Activated T-cell treated with anti-CD3 and anti-CD28 coated beads, Interleukin-2, amount 50 U/mL, for 72 hours (primary cell): ENCODE data around the gene C22orf15. TPM values are rescaled to one million over a fixed set of nuclear protein-coding genes. Genes with fewer than 3 reads are reported as not detected.

Experiments used
- ATAC-seq, 2 donors: fragments of 150-1000 bp; cut with Tn5 transposase; replicated peaks in 1 of 2; 2 replicates each; pipeline ENCODE4 v1.10.0; 2021; ENCODE audit warnings: moderate library complexity in 2 of 2, mild to moderate bottlenecking in 1 of 2
- DNase-seq, 2 donors: peaks; one replicate each; pipeline ENCODE4 v3.0.0; 2021 to 2022; ENCODE audit warnings: mixed read lengths in 1 of 2
- H3K27ac Mint-ChIP-seq: one replicate; pipeline ENCODE4 v1.8.0; 2022; ENCODE audit warnings: mild to moderate bottlenecking, moderate library complexity, mixed read lengths
- H3K27me3 Mint-ChIP-seq: one replicate; pipeline ENCODE4 v1.8.0; 2022; ENCODE audit warnings: low read depth, mixed read lengths
- H3K36me3 Mint-ChIP-seq, 2 donors: one replicate each; pipeline ENCODE4 v1.8.0; 2022; ENCODE audit warnings: mixed read lengths in 2 of 2, mild to moderate bottlenecking in 1 of 2; ENCODE audit not compliant: insufficient read depth in 2 of 2
- H3K4me1 Mint-ChIP-seq: one replicate; pipeline ENCODE4 v1.8.0; 2022; ENCODE audit warnings: low read depth, mixed read lengths
- H3K4me3 Mint-ChIP-seq, 2 donors: one replicate each; pipeline ENCODE4 v1.8.0; 2022; ENCODE audit warnings: mild to moderate bottlenecking in 2 of 2, mixed read lengths in 2 of 2, moderate library complexity in 2 of 2
- H3K9me3 Mint-ChIP-seq, 2 donors: one replicate each; pipeline ENCODE4 v1.8.0; 2022; ENCODE audit warnings: mixed read lengths in 2 of 2
- total RNA-seq, 2 donors: library from RNA; stranded (reverse); gene quantifications; one replicate each; pipeline ENCODE4 v1.2.3, GENCODE V29; 2022

Gene C22orf15
- total RNA-seq, 2 donors from 2014 or later, result 0.72 to 1.5 TPM

GRCh38 chr22:23791738-23792645 lies 29.2 kb downstream of the C22orf15 start:
- peaks cover 2 to 5% of the 10 kb centered on the region in 2 donors for H3K36me3 Mint-ChIP-seq
- no peak overlapping the region for H3K27ac Mint-ChIP-seq
- no peak for ATAC-seq
- H3K9me3 Mint-ChIP-seq, result no peaks in the 10 kb centered on the region
- H3K27me3 Mint-ChIP-seq, result no peaks in the 10 kb centered on the region
- peaks cover 25% of the 10 kb centered on the region for H3K4me1 Mint-ChIP-seq
- no peak for DNase-seq
- no peak overlapping the region for H3K4me3 Mint-ChIP-seq

DNA sequence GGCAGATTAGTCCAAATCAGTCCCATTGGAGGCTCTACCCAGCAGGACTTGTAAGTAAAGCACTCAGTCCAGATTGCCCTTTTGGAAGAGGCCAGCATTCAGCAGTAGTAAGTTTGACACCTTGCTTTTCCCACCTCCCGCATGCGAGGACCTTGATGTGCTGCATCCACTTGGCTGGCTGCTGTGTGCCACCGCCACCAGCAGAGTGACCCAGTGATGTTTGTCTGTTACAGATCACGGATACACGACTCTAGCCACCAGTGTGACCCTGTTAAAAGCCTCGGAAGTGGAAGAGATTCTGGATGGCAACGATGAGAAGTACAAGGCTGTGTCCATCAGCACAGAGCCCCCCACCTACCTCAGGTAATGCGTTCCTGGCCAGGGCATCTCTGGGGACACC lies 30.5 kb downstream of the C22orf15 start:
- Mint-ChIP-seq H3K27ac (no peak overlapping the region), H3K27me3 (no peaks in the 10 kb centered on the region), H3K36me3 (peaks cover 2 to 5% of the 10 kb centered on the region in 2 donors), H3K9me3 (no peaks in the 10 kb centered on the region), H3K4me1 (peaks cover 17% of the 10 kb centered on the region), H3K4me3 (no peak overlapping the region)
- ATAC-seq (no peak), DNase-seq (no peak)

- no peak for DNase-seq
- ATAC-seq, result no peak
- H3K4me3 Mint-ChIP-seq, result no peak overlapping the region
- no peaks in the 10 kb centered on the region for H3K9me3 Mint-ChIP-seq
- peaks cover 6 to 11% of the 10 kb centered on the region in 2 donors for H3K36me3 Mint-ChIP-seq
- no peaks in the 10 kb centered on the region for H3K27me3 Mint-ChIP-seq
- H3K27ac Mint-ChIP-seq, result no peak overlapping the region
- no peaks in the 10 kb centered on the region for H3K4me1 Mint-ChIP-seq
Observed at GRCh38 chr22:23796461-23796860, 33.7 kb downstream of the C22orf15 start.

GRCh38 chr22:23800297-23801237 lies 37.8 kb downstream of the C22orf15 start:
- Mint-ChIP-seq H3K27me3 (no peaks in the 10 kb centered on the region), H3K27ac (no peak overlapping the region), H3K4me3 (no peak overlapping the region), H3K4me1 (no peaks in the 10 kb centered on the region), H3K9me3 (no peaks in the 10 kb centered on the region), H3K36me3 (peaks cover 6 to 13% of the 10 kb centered on the region in 2 donors)
- ATAC-seq (no peak), DNase-seq (no peak)

- H3K4me1 Mint-ChIP-seq, result no peaks in the 10 kb centered on the region
- H3K4me3 Mint-ChIP-seq, result no peak overlapping the region
- peaks cover 6 to 14% of the 10 kb centered on the region in 2 donors for H3K36me3 Mint-ChIP-seq
- ATAC-seq (no peak), DNase-seq (no peak)
- no peaks in the 10 kb centered on the region for H3K9me3 Mint-ChIP-seq
- H3K27ac Mint-ChIP-seq, result no peak overlapping the region
- no peaks in the 10 kb centered on the region for H3K27me3 Mint-ChIP-seq
Observed at GRCh38 chr22:23801238-23801821, 38.5 kb downstream of the C22orf15 start.

DNA sequence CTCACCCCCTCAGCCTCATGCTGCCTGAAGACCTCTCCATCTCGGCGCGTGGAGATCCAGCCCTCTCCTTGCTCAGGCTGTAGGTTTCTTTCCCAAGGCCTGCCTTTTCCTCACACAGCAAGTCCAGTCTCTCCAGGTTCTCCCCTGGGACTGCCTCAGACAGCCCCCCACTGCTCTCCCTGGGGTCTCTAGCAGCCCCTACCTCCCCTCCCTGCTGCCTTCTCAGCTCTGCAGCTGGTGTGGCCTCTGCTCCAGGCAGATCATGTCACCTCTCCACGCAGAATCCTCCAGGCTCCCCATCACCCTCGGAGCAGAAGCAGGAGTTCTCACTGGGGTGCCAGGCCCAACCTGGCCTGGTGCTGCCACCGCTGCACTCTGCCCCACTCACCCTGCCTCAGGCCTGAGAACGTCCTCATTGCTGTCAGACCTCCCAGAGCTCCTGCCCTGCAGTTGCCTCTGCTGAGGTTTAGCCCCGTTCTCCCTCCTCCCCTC lies 39.1 kb downstream of the C22orf15 start:
- no peak overlapping the region for H3K4me3 Mint-ChIP-seq

GRCh38 chr22:23803001-23803819 lies 40.4 kb downstream of the C22orf15 start:
- H3K4me3 Mint-ChIP-seq, result no peak overlapping the region
- H3K9me3 Mint-ChIP-seq, result no peaks in the 10 kb centered on the region
- H3K4me1 Mint-ChIP-seq, result no peaks in the 10 kb centered on the region
- ATAC-seq (no peak), DNase-seq (no peak)
- H3K27ac Mint-ChIP-seq, result no peak overlapping the region
- peaks cover 8 to 20% of the 10 kb centered on the region in 2 donors for H3K36me3 Mint-ChIP-seq
- H3K27me3 Mint-ChIP-seq, result no peaks in the 10 kb centered on the region

More for the DNA sequence above, 39.1 kb downstream of the C22orf15 start:
- H3K36me3 Mint-ChIP-seq, result peaks cover 6 to 17% of the 10 kb centered on the region in 2 donors
- no peak for ATAC-seq
- no peaks in the 10 kb centered on the region for H3K9me3 Mint-ChIP-seq
- no peak for DNase-seq
- no peaks in the 10 kb centered on the region for H3K27me3 Mint-ChIP-seq
- H3K27ac Mint-ChIP-seq, result no peak overlapping the region
- H3K4me1 Mint-ChIP-seq, result no peaks in the 10 kb centered on the region

DNA sequence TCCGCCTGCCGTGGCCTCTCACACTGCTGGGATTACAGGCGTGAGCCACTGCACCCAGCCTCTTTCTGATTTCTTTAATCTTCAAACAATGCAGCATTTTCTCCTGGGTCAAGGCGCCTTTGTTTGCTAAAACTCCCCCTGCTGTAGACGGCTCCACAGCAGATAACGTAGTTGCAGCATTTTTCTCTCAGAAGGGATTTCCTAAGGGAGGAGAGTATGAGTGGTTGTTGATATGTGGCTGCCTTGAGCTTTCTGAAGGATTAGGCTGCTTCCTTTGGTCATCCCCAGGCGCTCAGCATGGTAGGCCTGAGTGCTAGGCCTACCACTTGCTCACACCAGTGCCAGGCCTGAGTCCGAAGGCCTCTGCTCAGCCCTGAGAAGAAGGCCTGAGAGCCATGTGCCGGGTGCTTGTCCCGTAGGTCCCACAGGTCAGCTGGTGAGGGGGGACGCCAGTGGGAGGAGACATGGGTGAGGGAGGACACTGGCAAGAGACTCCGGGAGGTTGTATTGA lies 42.0 kb downstream of the C22orf15 start:
- peaks cover 6 to 20% of the 10 kb centered on the region in 2 donors for H3K36me3 Mint-ChIP-seq

DNA sequence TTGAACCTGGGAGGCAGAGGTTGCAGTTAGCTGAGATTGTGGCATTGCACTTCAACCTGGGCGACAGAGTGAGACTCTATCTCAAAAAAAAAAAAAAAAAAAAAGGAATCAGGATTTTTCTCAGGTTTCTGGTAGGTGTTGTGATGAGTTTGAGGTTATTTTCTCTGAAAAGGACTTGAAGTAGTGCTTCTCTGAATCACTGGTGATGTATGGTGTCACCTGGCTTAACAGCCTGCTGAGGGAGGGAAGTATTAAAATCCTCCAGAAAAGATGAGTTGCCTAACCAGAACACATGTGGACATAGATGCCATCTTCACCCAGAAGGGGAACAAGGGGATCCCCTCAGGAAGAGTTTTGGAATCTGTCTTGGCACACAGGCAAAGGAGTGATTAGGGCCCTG lies 44.0 kb downstream of the C22orf15 start:
- Mint-ChIP-seq H3K27ac (no peak overlapping the region), H3K36me3 (peaks cover 4 to 28% of the 10 kb centered on the region in 2 donors), H3K4me3 (no peak overlapping the region)

More for the DNA sequence above, 42.0 kb downstream of the C22orf15 start:
- H3K9me3 Mint-ChIP-seq, result no peaks in the 10 kb centered on the region
- ATAC-seq (no peak), DNase-seq (no peak)
- no peak overlapping the region for H3K27ac Mint-ChIP-seq
- H3K4me1 Mint-ChIP-seq, result no peaks in the 10 kb centered on the region
- H3K4me3 Mint-ChIP-seq, result no peak overlapping the region
- no peaks in the 10 kb centered on the region for H3K27me3 Mint-ChIP-seq

GRCh38 chr22:23812378-23812777 lies 49.6 kb downstream of the C22orf15 start:
- DNase-seq, result no peak
- Mint-ChIP-seq H3K4me3 (no peak overlapping the region), H3K9me3 (no peaks in the 10 kb centered on the region), H3K36me3 (peaks cover 4 to 22% of the 10 kb centered on the region in 2 donors), H3K27me3 (no peaks in the 10 kb centered on the region), H3K27ac (no peak overlapping the region), H3K4me1 (no peaks in the 10 kb centered on the region)
- no peak for ATAC-seq

More for the DNA sequence above, 44.0 kb downstream of the C22orf15 start:
- no peaks in the 10 kb centered on the region for H3K4me1 Mint-ChIP-seq
- DNase-seq, result no peak
- H3K9me3 Mint-ChIP-seq, result no peaks in the 10 kb centered on the region
- ATAC-seq, result no peak
- no peaks in the 10 kb centered on the region for H3K27me3 Mint-ChIP-seq
